ENCODE data around the gene PDCD11.

DNA sequence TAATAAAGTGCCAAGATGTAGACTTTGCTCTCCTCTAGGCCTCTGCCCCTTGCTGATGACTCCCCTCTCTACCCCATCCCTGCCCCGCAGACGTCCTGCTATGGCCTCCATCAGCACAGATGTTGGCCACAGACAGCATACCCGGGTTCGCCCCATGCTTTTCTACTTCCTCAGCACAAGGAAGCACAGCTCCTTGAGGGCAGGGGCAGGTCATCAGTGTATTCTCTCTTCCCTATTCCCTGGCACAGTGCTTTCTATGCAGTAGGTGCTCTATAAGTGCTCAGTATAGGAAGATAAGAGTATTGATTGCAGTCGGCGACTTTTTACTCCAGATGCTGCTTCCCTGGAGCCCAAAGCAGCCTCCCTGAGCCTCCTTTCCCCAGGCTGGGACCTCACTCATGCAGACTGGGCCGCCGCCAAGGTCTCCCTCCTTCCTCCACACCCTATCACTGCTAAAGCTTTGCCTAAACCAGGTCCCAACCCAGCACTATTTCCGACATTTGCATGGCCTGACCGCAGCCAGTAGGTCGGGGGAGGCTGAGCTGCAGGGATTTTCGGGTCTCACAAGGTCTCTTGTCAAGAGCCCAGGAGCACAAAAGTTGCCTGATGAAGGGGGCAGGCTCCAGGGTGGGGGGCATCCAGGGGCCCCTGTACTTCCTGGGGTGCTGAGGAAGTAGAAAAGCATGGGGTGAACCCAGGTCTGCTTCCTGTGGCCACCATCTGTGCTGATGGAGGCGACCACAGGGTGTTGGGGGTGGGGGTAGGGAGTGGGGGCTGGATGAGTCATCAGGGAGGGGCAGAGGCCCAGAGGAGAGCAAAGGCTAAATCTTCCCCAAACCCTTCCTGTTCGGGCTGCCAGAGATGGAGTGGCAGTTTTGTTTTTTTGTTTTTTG, 74.6 kb downstream of the PDCD11 start:
- TF ChIP-seq POLR2A (IDR thresholded peaks at IDR 0.05; ENCODE audit: low read length): no peak
- TF ChIP-seq, protein P1, sequence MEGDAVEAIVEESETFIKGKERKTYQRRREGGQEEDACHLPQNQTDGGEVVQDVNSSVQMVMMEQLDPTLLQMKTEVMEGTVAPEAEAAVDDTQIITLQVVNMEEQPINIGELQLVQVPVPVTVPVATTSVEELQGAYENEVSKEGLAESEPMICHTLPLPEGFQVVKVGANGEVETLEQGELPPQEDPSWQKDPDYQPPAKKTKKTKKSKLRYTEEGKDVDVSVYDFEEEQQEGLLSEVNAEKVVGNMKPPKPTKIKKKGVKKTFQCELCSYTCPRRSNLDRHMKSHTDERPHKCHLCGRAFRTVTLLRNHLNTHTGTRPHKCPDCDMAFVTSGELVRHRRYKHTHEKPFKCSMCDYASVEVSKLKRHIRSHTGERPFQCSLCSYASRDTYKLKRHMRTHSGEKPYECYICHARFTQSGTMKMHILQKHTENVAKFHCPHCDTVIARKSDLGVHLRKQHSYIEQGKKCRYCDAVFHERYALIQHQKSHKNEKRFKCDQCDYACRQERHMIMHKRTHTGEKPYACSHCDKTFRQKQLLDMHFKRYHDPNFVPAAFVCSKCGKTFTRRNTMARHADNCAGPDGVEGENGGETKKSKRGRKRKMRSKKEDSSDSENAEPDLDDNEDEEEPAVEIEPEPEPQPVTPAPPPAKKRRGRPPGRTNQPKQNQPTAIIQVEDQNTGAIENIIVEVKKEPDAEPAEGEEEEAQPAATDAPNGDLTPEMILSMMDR (IDR thresholded peaks at IDR 0.05): no peak
- TF ChIP-seq EHF (CRISPR knock-in tag; IDR thresholded peaks at IDR 0.05): no peak
